Stimulated activated CD4-positive, alpha-beta T cell treated with anti-CD3 and anti-CD28 coated beads, Interleukin-1b, Interleukin-23, amount 100 ng/mL, for 48 hours (primary cell): ENCODE measurements around the gene PIGB.
"Not testable (repeated sequence)": the region's sequence is repeated elsewhere in the genome, so short reads cannot be mapped to it uniquely, and the experiment has no call there.

Experiments
- DNase-seq: peaks from one replicate; pipeline ENCODE4 v3.0.0-alpha.2; 2020

The PIGB gene

GRCh38 chr15:55302801-55303200, 16.2 kb upstream of the PIGB start:
- DNase-seq, result not testable (repeated sequence)

GRCh38 chr15:55319537-55320237, 665 bp downstream of the PIGB start:
- no peak for DNase-seq

- DNase-seq, result no peak
These were observed 1.2 kb downstream of the PIGB start for GRCh38 chr15:55320238-55320550.

GRCh38 chr15:55320963-55321362, 1.9 kb downstream of the PIGB start:
- DNase-seq, result no peak

GRCh38 chr15:55322467-55322866, 3.4 kb downstream of the PIGB start:
- DNase-seq, result no peak

- DNase-seq, result no peak
These were observed 8.4 kb downstream of the PIGB start for GRCh38 chr15:55327387-55327786.

DNA sequence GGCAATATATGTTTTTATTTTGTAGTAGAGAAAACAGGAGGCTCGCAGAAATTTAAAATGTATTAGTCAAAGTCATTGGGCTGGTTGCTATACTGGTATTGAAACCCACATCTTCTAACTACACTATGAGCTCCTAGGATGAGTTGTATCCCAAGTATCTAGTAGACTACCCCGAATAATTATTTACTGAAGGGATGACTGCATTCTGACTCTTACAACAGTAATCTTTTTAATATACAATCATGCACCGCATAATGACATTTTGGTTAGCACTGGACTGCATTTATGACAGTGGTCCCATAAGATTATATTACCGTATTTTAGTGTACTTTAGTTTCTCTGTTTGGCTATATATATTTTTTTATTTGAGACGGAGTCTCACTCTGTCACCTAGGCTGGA, 15.3 kb downstream of the PIGB start:
- DNase-seq, result no peak

GRCh38 chr15:55334997-55335396, 16.0 kb downstream of the PIGB start:
- DNase-seq, result no peak

GRCh38 chr15:55337160-55337559, 18.1 kb downstream of the PIGB start:
- no peak for DNase-seq

GRCh38 chr15:55343168-55343567, 24.1 kb downstream of the PIGB start:
- DNase-seq, result no peak

DNA sequence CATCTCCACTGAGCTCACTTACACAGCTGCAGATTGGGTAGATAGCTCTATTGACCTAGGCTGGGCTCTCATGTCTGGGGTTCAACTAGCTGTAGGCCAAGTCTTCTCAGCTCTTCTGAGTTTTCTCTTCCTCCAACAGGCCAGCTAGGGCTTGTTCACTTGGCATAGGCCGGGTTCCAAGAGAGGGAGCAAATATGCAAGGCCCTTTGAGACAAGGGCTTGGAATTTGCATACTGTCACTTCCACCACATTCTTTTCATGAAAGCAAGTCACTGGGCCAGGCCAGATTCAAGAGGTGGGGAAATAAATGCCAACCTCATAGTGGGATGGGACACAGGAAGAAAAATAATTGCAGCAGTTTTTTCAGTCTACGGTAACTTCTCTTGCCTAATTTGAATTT, 25.2 kb downstream of the PIGB start:
- DNase-seq, result no peak

DNA sequence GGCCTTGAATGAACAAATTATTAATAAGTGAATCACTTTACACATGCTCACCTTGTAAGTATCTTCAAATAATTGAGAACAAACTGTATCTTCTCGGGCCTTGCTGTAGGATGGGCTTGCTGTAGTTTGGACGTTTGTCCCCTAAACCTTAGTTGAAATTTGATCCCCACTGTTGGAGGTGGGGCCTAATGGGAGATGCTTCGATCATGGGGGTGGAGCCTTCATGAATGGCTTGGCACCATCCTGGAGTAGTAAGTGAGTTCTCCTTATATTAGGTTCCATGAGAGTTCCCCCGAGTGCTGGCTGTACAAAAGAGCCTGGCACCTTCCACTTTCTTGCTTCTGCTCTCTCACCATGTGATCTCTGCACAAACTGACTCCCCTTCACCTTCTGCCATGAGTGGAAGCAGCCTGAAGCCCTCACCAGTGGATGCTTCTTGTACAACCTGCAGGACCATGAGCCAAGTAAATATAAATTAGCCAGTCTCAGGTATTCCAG, 29.3 kb downstream of the PIGB start:
- no peak for DNase-seq

DNA sequence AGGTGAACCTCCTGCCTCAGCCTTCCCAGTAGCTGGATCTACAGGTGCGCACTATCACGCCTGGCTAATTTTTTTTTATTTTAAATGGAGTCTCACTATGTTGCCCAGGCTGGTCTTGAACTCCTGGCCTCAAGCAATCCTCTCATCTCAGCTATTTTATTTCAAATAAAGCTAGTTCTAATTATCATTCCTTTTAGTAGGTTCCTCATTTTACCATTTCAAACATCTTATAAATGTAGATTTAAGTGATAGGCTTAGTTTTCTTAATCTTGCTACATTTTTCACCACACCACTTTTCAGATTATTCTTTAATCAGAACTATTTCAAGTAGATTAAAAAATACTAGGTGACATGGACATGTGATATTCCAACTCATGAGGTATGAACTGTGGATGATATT, 30.3 kb downstream of the PIGB start:
- DNase-seq, result no peak

DNA sequence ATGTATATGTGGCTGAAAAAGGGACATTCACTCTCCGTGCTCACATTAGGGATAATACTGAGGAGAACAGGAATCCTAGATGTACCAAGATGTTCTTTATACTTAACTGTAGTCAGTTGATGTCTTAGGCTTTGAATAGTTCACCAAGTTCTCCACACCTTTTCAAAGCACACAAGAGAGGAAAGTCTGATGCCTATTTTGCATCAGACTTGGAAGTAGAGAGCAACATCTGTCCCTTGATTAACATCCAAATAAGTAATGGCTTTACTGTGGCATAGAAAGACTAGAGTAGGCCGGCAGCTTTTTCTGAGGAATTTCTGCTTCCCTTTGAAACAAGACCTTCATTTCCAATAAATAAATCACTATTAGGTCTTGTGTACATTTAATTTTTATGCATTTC, 34.0 kb downstream of the PIGB start:
- no peak for DNase-seq

DNA sequence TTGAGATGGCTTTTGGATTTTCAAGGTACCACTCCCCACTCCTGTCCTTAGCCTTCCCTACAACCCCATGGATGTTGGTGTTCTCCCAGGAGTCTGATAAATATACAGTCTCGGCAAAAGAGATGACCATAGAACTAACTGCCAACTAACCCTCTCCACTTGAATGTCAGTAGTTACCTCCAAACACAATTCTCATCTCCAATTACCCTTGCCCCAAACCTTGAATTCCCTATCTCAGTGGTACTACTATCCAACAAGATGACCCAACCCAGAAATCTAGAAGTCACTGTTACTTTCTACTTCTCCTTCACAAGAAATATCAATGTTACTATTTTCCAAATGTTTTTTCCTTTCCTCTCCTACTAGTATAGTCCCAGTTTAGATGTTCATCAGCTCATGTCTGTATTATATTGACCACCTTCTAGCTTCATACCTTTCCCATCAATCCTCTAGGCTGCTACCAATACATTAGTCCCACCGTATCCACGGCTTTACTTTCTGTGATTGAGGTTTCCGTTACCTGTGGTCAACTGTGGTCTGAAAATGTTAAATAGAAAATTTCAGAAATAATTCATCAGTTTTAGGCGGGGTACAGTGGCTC, 38.1 kb downstream of the PIGB start:
- no peak for DNase-seq

- no peak for DNase-seq
These were observed 38.8 kb downstream of the PIGB start for GRCh38 chr15:55357774-55358173.

DNA sequence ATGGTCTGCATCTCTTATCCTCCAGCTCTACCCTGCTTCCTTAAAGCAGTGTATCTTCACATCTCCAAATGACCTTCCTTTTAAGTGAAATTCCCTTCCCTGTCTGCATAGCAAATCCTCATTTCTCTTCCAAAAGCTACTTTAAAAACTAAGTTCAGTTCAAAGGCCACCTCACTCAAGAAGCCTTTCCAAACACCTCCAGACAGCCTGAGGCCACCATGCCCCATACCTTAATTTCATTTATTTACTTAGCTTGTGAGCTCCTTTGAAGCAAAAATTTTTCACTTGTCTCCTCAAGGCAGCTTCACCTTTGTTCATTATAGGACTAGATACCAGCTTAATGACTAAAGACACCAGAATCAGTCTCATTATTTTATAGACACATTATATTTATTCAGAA, 39.4 kb downstream of the PIGB start:
- DNase-seq, result no peak

- no peak for DNase-seq
These were observed 41.2 kb downstream of the PIGB start for GRCh38 chr15:55360256-55360655.

- no peak for DNase-seq
These were observed 42.0 kb downstream of the PIGB start for GRCh38 chr15:55361048-55361447.

DNA sequence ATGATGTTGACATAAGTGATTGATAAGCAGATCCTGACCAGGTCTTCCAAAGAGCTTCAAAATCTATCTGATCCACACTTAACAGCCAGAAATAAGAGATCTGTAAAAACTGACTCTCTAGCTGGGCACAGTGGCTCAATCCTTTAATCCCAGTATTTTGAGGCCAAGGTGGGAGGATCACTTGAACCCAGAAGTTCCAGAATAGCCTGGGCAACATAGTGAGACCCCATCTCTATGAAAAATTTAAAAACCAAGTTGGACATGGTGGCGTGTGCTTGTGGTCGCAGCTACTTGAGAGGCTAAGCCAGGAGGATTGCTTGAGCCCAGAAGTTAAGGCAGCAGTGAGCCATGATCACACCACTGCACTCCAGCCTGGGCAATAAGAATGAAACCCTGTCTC, 43.6 kb downstream of the PIGB start:
- DNase-seq, result no peak

DNA sequence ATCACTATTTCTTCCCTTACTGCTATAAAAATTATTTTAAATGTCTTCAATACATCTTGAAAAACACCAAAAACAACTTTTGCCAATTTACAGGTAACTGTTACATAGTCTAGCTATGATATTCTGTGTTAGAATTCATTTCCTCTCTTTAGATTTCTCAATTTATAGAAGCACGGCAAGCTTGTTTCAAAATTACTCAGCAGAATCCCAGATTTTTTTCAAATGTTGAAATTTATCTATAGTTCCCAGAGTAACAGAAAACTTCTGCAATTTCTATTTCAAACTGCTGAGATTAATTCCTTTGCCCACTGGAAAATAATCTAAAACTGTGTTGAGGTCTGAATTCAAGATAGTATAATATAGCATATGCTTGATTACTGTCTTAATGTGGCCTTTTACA, 48.0 kb downstream of the PIGB start:
- DNase-seq, result no peak

- DNase-seq, result no peak
These were observed 53.8 kb downstream of the PIGB start for GRCh38 chr15:55372701-55373440.

- no peak for DNase-seq
These were observed 60.1 kb downstream of the PIGB start for GRCh38 chr15:55379095-55379494.

GRCh38 chr15:55381595-55381994, 62.6 kb downstream of the PIGB start:
- DNase-seq, result no peak
